Right forelimb (tissue), 1 donor: ENCODE data around the gene QSER1.
"Not testable (repeated sequence)": the region's sequence is repeated elsewhere in the genome, so short reads cannot be mapped to it uniquely, and the experiment has no call there.

Experiments
- DNase-seq: peaks from one replicate; pipeline ENCODE4 v3.0.0-alpha.2; 2018

The QSER1 gene

GRCh38 chr11:32892355-32893092, at the start of gene QSER1:
Gene QSER1, plus strand, starts transcription at chr11:32892811. Its CDS starts 315 bp downstream, at chr11:32893126.
- peak; percentile 89 for DNase-seq

- no peak for DNase-seq
Observed at GRCh38 chr11:32843544-32843943, 49.1 kb upstream of the QSER1 start.

- no peak for DNase-seq
Observed at GRCh38 chr11:32847511-32847910, 45.1 kb upstream of the QSER1 start.

GRCh38 chr11:32849761-32850160, 42.9 kb upstream of the QSER1 start:
- no peak for DNase-seq

- DNase-seq = no peak
Observed at GRCh38 chr11:32851251-32851650, 41.4 kb upstream of the QSER1 start.

- DNase-seq = no peak
Observed at GRCh38 chr11:32852207-32852606, 40.4 kb upstream of the QSER1 start.

GRCh38 chr11:32855601-32856000, 37.0 kb upstream of the QSER1 start:
- no peak for DNase-seq

- DNase-seq = no peak
Observed at GRCh38 chr11:32858731-32859130, 33.9 kb upstream of the QSER1 start.

- no peak for DNase-seq
Observed at GRCh38 chr11:32861850-32862577, 30.6 kb upstream of the QSER1 start.

GRCh38 chr11:32864555-32864954, 28.1 kb upstream of the QSER1 start:
- DNase-seq = no peak

GRCh38 chr11:32868752-32869151, 23.9 kb upstream of the QSER1 start:
- DNase-seq = not testable (repeated sequence)

GRCh38 chr11:32870676-32871075, 21.9 kb upstream of the QSER1 start:
- no peak for DNase-seq

- DNase-seq = no peak
Observed at GRCh38 chr11:32874132-32874531, 18.5 kb upstream of the QSER1 start.

- no peak for DNase-seq
Observed at GRCh38 chr11:32881286-32881685, 11.3 kb upstream of the QSER1 start.

- no peak for DNase-seq
Observed at GRCh38 chr11:32883421-32883820, 9.2 kb upstream of the QSER1 start.

- no peak for DNase-seq
Observed at GRCh38 chr11:32884023-32884422, 8.6 kb upstream of the QSER1 start.

GRCh38 chr11:32884770-32885384, 7.7 kb upstream of the QSER1 start:
- no peak for DNase-seq

- DNase-seq = no peak
Observed at GRCh38 chr11:32885556-32885955, 7.1 kb upstream of the QSER1 start.

- no peak for DNase-seq
Observed at GRCh38 chr11:32886180-32886579, 6.4 kb upstream of the QSER1 start.

- DNase-seq = not testable (repeated sequence)
Observed at GRCh38 chr11:32887707-32888383, 4.8 kb upstream of the QSER1 start.

GRCh38 chr11:32888384-32888710, 4.3 kb upstream of the QSER1 start:
- not testable (repeated sequence) for DNase-seq

- no peak for DNase-seq
Observed at GRCh38 chr11:32888805-32889204, 3.8 kb upstream of the QSER1 start.

GRCh38 chr11:32890843-32891656, 1.6 kb upstream of the QSER1 start:
- DNase-seq = no peak
